Activated T-cell treated with anti-CD3 and anti-CD28 coated beads for 4 hours (primary cell): ENCODE results near the gene FRMD8.
A peak's percentile ranks its signal among the peaks of the same experiment; 100 is the strongest.

Experiments
- DNase-seq: peaks from one replicate; pipeline ENCODE4 v3.0.0-alpha.2; 2020

The FRMD8 gene, protein sequence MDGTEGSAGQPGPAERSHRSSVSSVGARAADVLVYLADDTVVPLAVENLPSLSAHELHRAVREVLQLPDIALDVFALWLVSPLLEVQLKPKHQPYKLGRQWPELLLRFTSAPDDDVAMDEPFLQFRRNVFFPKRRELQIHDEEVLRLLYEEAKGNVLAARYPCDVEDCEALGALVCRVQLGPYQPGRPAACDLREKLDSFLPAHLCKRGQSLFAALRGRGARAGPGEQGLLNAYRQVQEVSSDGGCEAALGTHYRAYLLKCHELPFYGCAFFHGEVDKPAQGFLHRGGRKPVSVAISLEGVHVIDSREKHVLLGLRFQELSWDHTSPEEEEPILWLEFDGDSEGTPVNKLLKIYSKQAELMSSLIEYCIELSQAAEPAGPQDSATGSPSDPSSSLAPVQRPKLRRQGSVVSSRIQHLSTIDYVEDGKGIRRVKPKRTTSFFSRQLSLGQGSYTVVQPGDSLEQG

DNA sequence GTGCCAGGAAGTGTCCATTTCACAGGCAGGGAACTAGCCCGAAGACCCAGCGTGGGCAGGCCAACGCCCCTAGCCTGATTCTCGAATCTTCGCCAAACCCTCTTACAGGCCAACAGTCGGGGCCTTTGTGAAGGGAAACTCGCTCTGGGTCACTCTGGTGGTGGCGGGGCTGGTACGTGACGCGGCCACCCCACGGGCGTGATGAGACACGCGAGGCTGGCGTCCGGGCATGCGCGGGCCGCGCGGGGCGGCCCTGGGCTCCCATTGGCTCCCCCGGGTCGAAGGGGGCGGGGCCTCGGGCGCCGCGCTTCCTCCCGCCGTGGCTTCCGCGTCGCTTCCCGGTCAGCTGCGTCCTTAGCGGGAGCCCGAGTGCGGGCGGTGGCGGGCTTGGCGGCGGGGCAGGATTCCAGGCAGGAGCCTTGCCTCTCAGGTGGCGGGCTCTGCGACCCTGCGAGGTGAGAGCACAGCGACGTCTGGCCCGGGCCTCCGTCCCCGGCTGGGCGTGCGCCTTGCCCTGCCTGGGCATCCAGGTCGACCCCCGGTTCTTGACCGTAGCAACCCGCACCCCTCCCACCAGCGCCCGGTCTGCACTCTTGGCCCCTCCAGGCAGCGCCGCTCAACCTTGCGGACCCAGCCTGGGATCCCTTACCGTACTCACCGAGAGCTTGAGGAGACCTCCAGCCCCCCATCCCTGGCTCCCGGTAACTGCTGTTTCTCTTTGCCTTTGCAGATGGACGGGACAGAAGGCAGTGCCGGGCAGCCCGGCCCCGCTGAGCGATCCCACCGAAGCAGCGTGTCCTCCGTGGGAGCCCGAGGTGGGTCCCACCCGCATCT is at the start of gene FRMD8:
Gene FRMD8 (plus strand): TSS at position 331 of the 834 bp plus-strand sequence. CDS start 400 bp downstream, at position 731.
- DNase-seq, result peak; percentile 84

DNA sequence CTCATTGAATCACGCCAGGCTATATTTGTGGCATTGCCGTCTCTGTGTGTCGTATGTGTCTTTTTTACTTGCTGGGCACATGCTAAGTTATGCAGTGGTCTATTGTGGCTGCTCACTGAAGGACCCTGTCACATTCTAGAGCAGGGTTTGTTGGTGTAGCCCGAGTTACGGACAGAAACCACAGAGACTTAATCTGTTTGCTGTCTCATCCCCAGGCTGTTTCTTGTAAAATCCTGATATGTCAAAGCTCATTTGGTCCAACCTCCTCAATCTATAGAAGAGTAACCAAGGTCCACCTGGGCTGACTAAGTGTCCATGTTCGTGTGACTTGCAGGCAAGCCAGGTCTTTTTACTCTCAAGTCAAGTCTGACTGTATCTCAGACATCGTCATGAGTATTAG is 47.8 kb upstream of the FRMD8 start:
- no peak for DNase-seq

- no peak for DNase-seq
Measured at GRCh38 chr11:65340226-65340625, 46.2 kb upstream of the FRMD8 start.

- DNase-seq, result no peak
Measured at GRCh38 chr11:65341856-65342255, 44.6 kb upstream of the FRMD8 start.

GRCh38 chr11:65351511-65351910 is 34.9 kb upstream of the FRMD8 start:
- DNase-seq, result no peak

DNA sequence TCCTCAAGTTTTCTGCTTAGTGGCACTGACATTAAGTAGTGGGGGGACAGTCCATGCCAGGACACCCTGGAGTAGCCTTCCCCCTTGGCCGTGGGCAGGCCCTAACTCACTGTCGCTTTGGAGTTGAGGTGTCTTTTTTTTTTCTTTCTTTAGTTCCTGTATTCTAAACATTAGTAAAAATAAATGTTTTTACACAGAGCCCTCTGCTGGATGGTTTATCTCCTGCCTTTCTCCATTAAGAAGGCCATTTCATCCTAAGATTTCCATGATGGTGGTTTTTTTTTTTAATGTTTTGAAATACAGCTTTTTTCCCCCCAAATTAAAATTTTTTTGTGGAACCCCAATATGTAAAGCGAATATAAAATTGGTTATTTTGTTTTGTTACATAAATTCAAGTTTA is 33.7 kb upstream of the FRMD8 start:
- no peak for DNase-seq

DNA sequence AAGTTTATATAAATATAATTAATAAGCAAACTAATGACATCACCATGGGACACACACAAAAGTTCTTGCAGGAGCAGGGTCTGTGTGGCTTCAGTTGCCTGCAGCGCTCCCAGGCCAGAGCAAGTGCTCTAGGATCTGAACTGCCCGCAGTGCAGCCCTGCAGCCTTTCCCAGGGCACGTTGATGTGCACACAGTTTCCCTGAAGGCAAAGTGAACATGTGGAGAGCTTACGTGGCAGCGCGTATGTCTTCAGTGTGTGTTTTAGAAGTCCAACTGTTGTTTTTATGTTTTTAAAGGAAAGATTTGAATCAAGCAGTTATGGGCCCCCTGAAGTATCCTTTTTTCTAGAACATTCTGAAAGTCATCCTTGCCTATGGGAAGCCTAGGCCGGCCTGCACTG is 33.1 kb upstream of the FRMD8 start:
- no peak for DNase-seq

- no peak for DNase-seq
Measured at GRCh38 chr11:65353900-65354264, 32.6 kb upstream of the FRMD8 start.

- DNase-seq, result peak; percentile 95
Measured at GRCh38 chr11:65354265-65355012, 32.0 kb upstream of the FRMD8 start, which contains the start of gene TIGD3. Gene TIGD3 (plus strand): TSS chr11:65354751. CDS start chr11:65355809, 1,058 bp downstream.

GRCh38 chr11:65355013-65355775 is 31.2 kb upstream of the FRMD8 start:
- DNase-seq, result peak; percentile 66

DNA sequence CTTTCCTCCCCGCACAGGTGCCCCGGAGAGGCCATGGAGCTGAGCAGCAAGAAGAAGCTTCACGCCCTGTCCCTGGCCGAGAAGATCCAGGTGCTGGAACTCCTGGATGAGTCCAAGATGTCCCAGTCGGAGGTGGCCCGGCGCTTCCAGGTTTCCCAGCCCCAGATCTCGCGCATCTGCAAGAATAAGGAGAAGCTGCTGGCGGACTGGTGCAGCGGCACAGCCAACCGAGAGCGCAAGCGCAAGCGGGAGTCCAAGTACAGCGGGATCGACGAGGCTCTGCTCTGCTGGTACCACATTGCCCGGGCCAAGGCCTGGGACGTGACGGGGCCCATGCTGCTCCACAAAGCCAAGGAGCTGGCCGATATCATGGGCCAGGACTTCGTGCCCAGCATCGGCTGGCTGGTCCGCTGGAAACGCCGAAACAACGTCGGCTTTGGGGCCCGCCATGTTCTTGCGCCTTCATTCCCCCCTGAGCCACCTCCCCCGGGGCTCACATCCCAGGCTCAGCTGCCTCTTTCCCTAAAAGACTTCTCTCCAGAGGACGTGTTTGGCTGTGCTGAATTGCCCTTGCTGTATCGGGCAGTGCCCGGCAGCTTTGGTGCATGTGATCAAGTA is 30.6 kb upstream of the FRMD8 start:
- no peak for DNase-seq

- DNase-seq, result no peak
Measured at GRCh38 chr11:65356394-65356972, 30.0 kb upstream of the FRMD8 start.

- no peak for DNase-seq
Measured at GRCh38 chr11:65357856-65358356, 28.5 kb upstream of the FRMD8 start.

- no peak for DNase-seq
Measured at GRCh38 chr11:65362320-65362931, 24.0 kb upstream of the FRMD8 start.

- no peak for DNase-seq
Measured at GRCh38 chr11:65362966-65363365, 23.5 kb upstream of the FRMD8 start.

DNA sequence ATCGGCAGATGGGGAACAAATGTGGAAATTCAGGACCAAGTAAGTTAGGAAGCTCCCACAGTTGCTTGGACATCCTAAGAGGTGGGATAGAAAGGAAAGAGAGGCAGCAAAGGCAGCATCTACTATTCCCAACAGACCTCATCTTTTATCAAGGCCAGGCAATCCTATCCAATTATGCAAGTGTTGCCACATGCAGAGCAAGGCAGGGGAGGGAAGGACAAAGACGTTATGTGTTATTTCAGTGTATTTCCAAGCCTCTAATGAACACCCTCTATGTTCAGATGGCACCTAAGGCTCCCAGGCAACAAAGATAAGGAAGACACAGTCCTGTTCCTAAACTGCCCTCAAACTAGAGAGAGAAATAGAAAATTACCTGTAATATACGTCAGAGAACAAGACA is 22.7 kb upstream of the FRMD8 start:
- DNase-seq, result no peak

DNA sequence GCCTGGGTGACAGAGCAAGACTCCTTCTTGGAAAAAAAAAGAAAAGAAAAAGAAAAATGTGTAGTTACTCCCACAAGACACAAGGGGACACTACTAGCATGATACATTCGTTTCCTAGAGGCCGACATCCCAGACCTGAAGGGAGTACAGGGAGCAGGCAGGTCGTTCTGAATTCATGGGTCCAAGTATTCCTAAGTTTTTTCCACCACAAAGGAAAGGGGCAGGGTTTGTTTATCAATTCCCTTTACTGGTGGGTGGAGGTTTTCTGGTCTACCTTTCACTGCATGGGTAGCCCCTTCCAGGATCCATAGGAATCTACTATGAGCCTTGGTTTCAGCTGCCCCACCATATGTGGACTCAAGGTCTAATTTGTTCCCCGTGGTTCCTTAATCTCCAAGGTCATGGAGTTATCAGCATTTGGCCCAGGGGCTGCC is 20.1 kb upstream of the FRMD8 start:
- DNase-seq, result no peak

DNA sequence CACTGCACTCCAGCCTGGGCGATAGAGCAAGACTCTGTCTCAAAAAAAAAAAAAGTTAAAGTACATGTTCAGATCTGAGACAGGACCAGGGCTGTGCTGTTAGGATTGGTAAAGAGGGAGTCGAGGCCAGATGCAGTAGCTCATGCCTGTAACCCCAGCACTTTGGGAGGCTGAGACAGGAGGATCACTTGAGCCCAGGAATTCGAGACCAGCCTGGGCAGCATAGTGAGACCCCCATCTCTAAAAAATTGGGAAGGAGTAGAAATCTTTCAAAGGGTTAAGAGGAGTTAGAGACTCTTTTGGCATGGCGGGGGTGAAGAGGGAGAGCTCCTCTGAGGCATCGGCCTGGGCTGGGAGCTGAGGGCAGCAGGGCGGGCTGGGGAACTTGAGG is 15.8 kb upstream of the FRMD8 start:
- DNase-seq, result no peak

- no peak for DNase-seq
Measured at GRCh38 chr11:65373839-65374580, 12.4 kb upstream of the FRMD8 start.

DNA sequence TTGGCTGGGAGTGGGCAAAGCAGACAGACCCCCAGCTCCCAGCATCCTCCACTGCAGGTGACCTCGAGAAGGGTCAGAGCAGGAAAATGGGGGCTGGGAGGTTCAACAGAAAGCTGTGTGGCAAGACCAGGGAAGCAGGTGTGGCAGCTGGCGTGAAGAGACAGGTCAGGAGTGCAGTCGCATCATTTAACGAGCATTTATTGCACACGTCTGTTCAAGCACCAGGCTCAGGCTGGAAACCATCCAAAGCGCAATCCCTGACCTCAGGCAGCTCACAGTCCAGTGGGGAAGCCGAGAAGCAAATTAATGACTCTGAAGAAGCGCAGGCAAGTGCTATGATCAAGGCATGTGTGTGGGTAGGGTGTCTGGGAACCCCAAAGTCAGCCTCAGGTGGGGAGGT is 11.4 kb upstream of the FRMD8 start:
- DNase-seq, result no peak
